Measurements from ENCODE around the gene LYPD6B.
A peak's percentile ranks its signal among the peaks of the same experiment; 100 is the strongest.

The LYPD6B gene

GRCh38 chr2:149042881-149043280 lies 4.4 kb downstream of the LYPD6B start:
- DNase-seq (ENCODE audit: low spot score): no peak

GRCh38 chr2:149044500-149044899 lies 6.0 kb downstream of the LYPD6B start:
- DNase-seq (ENCODE audit: low spot score): no peak

DNA sequence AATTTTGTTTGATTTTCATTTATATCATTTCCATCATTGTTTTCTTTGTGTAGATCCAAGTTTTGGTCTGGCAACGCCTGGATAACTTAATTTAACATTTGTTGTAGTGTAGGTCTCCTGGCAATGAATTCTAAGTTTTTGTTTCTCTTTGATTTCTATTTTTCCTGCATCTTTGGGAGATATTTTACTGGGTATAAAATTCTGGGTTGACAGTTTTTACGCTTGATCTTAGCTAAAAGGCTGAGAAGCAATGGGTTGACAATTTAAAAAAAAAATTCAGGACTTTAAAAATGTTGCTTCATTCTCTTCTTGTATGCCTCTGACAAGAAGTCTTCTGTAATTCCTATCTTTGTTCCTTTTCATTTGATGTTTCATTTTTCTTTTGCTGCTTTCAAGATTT lies 8.6 kb downstream of the LYPD6B start:
- no peak for DNase-seq (ENCODE audit: low spot score)

GRCh38 chr2:149049142-149049541 lies 10.6 kb downstream of the LYPD6B start:
- DNase-seq (ENCODE audit: low spot score): no peak

- DNase-seq (ENCODE audit: low spot score): peak; percentile 71
Observed at GRCh38 chr2:149050188-149050587, 11.7 kb downstream of the LYPD6B start.

DNA sequence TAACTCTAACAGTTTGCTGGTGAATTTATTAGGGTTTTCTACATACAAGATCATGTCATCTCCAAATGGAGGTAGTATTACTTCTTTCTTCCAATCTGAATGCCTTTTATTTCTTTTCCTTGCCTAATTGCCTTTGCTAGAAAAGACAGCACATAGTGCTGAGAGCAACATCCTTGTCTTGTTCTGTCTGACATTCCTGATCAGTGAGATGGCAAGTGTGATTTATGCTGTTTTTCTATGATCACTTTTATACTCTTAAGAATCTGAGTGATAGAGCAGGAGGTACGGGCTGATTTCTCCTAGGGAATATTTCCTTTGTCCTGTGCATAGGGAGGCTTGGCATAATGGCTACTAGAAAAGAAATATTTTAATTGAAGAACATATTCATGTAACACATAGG lies 17.3 kb downstream of the LYPD6B start:
- no peak for DNase-seq (ENCODE audit: low spot score)

GRCh38 chr2:149056541-149057255 lies 18.2 kb downstream of the LYPD6B start:
- no peak for DNase-seq (ENCODE audit: low spot score)

DNA sequence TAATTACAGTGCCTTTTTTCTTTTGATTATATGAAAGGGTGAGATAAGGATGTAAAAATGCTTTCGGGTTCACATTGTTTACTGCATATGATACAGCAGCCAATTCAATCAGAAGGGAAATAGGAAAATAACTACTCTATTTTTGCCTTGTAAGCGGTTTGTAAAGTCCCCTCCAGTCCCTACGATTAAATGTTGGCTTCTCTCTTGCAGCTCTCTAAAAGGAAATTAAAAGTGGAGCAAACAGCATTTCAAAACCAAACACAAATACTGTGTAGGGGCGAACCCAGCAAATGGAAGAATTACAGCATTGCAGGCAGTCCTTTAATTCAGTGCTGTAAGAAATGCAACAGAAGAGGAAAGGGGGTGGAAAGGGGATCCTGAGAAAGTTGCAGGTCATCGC lies 18.9 kb downstream of the LYPD6B start:
- no peak for DNase-seq (ENCODE audit: low spot score)

- DNase-seq (ENCODE audit: low spot score): no peak
Observed at GRCh38 chr2:149058936-149059335, 20.4 kb downstream of the LYPD6B start.

DNA sequence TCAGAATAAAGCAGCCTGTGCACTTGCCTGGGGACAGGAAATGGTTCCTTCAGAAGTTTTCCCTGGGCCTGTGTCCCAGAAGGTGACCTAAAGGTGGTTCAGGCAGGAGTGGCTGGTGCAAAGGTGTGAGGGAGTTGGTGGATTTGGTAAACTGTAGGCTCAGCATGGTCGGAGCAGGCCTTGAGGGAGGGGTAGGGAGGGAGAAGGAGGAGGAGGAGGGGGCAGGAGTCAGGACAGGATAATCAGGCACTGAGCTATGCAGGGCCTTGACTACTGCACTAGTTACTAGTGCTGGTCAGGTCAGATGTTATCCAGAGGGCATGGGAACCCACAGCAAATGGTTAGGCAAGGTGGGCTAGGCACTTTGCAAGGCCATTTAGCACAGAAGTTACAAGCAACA lies 21.3 kb downstream of the LYPD6B start:
- no peak for DNase-seq (ENCODE audit: low spot score)

DNA sequence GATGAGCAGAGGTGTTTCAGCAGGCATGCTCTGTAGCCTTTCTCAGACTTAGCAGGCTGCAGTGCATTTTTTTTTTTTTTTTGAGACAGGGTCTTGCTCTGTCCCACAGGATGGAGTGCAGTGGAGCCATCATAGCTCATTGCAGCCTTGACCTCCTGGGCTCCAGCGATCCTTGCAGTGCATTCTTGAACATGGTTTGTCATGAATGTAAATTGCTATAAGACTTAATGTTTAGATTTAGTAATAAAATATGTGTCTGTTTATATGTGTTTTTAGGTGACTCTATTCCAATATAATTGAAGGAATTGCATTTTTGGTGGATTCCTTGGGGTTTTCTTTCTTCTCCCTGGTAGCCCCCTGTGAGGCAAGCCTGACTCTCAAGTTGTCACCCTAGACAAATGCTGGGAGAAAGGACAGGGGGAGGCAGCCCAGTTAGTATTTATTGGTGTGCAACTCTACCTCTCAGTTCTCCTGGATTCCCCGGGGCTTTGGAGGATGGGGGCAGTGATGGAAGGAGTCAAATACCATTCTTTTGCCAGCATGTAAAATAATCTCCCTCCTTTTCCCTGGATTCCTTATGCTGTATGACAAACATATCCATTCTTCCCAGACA lies 22.7 kb downstream of the LYPD6B start:
- DNase-seq (ENCODE audit: low spot score): no peak

- no peak for DNase-seq (ENCODE audit: low spot score)
Observed at GRCh38 chr2:149062531-149062930, 24.0 kb downstream of the LYPD6B start.

DNA sequence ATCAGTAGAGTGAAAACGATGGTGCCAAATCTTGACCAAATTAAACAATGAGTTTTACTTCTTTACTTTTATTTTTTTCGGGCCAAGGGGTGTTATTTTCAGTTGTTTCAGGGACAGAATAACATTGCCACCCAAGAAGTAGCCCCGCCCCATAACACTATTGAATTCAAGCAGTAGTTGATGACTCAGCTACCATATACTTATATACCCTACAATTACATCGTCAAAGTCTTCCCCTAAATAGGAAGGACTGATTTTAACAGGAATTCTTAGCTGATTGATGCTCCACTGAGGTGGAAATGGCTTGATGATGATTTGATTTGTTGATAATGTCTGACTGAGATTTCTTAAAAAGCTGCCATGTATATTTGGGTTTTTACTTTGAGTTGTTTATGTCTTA lies 24.7 kb downstream of the LYPD6B start:
- no peak for DNase-seq (ENCODE audit: low spot score)

- DNase-seq (ENCODE audit: low spot score): no peak
Observed at GRCh38 chr2:149064365-149064841, 25.9 kb downstream of the LYPD6B start.

DNA sequence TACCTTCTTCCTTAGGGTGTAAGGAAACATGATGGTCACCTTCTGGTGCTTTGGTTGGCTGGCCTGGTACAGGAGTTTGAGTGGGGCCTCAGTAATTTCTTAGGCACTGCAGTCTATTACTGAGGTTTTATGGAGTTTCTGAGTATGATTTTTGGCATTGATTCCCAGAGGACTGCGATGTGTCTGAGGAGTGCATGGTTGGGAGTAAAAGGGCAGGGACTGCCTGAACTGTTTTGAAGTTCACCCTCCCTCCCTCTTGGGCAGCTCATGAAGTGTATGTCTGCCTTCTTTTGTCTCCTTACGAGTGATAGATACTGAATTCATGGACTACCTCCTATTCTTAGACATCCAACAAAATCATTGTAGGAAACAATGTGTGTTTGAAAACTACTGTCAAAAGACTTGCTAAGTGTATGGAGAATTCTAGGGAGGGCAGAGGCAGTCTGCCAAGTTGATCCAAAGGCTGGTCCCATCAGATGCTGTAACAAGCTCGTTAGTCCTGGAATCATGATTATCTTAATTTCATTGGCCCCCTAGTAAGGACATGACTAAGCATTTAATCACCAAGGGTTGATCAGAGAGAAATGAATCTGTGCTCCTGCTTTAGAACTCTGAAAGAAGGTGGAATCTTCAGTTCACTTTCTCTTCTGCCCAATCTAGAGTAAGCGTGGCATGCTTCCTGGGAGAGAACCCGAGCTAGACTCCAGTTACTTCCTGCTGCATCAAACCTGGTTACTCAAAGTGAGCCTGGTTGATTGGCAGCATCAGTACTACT lies 26.5 kb downstream of the LYPD6B start:
- peak; percentile 21 for DNase-seq (ENCODE audit: low spot score)

GRCh38 chr2:149068225-149068995 lies 29.9 kb downstream of the LYPD6B start:
- no peak for DNase-seq (ENCODE audit: low spot score)

DNA sequence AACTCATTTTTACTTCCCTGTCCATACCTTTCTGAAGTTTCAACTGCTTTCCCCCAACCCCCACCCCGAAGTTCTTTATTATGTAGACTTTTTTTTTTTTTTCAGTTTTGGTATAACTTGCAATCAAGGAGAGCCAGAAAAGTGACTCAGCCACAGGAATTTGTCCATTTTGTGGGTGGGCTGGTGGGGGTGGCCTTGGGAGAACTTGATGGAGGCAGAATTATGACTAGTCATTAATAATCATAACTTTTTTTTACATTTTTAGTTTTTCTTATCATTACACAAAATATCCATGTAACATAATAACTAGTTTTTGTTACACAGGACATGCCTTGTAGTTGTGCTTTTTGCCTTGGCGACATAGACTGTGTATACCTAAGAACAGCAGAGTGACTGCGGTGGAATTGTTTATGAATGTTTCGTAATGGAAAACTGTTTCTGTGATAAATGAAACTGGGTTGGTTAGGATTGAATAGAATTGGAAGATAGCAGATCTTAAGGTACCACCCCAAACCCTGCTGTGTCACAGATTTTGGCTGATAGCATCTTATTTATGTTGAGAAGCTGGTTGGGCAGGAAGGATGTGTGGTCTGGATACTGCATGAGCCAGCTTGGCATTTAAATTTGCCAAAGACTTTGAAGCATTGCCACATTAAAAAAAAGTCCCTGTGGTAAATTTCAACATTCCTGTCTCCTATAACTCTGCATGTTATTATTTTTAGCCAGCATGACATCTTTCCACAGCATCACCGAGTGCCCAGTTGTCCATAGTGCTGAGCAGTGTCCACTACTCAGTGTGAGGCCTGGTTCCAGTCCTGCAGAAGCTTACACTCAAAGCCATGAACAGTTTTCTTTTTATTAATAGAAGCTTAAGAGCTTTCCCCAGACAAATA lies 30.7 kb downstream of the LYPD6B start:
- DNase-seq (ENCODE audit: low spot score): peak; percentile 72

DNA sequence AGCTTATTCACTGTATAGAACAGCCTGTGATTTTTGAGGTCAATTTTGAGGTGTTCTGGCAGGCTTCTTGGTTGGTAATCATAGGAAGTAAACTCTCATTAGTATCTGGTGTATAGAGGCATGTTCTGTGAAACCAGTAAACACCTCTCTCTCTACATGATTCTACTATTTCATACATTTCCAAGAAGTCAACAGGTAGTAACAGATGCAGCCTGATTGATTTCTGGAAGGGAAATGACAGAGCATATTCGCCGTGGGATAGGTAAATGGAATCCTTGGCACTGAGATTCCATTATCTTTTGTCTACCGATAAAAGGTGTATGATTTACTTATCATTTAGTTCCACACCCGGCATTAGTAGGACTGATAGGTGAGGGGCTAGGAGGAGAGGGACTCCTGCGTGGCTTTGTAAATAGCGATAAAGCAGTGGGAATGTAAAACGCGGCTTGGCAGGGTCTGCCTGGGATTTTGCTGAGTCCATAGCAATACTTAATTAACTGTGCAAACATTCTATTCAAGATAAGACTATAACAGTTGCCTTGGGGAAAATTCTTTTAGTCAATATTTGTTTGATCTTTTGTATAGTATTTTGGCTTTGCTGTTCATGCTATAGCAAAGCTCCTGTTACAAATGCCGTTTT lies 32.3 kb downstream of the LYPD6B start:
- no peak for DNase-seq (ENCODE audit: low spot score)

GRCh38 chr2:149075105-149075504 lies 36.6 kb downstream of the LYPD6B start:
- DNase-seq (ENCODE audit: low spot score): no peak

GRCh38 chr2:149075853-149076252 lies 37.4 kb downstream of the LYPD6B start:
- no peak for DNase-seq (ENCODE audit: low spot score)

Measured in AG20443 (cell line).